AG09319 (cell line): Measurements from ENCODE around the gene GATAD2A.

Experiments
- DNase-seq: peaks from one replicate; pipeline ENCODE4 v3.0.0-alpha.2; 2010; ENCODE audit warnings: low read depth; ENCODE audit errors: extremely low read depth
- CTCF ChIP-seq: IDR thresholded peaks from 2 replicates; pipeline ENCODE4 v1.5.1; 2011; ENCODE audit warnings: low read depth, mild to moderate bottlenecking, inconsistent platforms, low read length, moderate library complexity

The GATAD2A gene

GRCh38 chr19:19550972-19551852 lies 145.7 kb downstream of the GATAD2A start:
- no peak for TF ChIP-seq CTCF
- no peak for DNase-seq

GRCh38 chr19:19551853-19552192 lies 146.3 kb downstream of the GATAD2A start:
- TF ChIP-seq CTCF: no peak
- DNase-seq: no peak

DNA sequence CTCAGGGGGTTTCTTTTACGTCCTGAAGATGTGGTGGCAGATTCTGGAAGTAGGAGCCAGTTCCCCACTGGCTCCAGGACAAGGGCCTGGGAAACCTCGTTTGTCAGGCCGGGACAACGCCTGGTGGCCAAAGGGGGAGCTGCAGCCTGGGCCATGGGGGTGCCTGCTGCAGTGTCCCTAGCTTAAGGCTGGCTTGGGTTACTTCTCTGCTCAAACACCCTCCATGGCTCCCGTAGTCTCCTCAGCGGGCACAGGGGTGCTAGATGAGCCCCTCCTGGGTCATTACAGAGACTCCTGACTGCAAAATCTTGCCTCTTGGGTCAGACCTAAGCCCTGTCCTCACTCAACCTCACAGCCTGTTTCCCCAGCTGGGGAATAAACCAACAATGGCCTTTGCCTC lies 147.3 kb downstream of the GATAD2A start:
- DNase-seq: no peak
- TF ChIP-seq CTCF: peak; percentile 56

DNA sequence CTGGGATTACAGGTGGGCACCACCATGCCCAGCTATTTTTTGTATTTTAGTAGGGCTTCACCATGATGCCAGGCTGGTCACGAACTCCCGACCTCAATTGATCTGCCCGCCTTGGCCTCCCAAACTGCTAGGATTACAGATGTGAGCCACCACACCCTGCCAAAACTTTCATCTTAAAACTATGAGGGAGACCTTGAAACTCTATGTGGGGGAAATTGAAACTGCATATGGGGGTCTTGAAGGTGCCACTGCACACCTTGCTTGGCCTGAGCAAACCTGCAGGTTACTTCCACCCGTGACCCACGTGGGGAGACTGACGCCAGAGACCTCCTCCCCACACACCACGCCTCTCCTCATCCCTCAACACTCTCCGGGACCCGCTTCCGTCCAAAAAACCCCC lies 148.2 kb downstream of the GATAD2A start:
- no peak for DNase-seq
- TF ChIP-seq CTCF: no peak

GRCh38 chr19:19554074-19555023 lies 148.9 kb downstream of the GATAD2A start:
- no peak for DNase-seq
- peak; percentile 76 for TF ChIP-seq CTCF

GRCh38 chr19:19558055-19558454 lies 152.6 kb downstream of the GATAD2A start:
- no peak for DNase-seq
- TF ChIP-seq CTCF: no peak
